ENCODE measurements around the gene DLX6.

Gene DLX6

GRCh38 chr7:96989859-96990317 is 15.5 kb upstream of the DLX6 start:
- no peak for DNase-seq (ENCODE audit: extremely low read depth, low read depth)
- no peak for TF ChIP-seq CTCF (IDR thresholded peaks at IDR 0.05; ENCODE audit: low read depth, low read length)

- DNase-seq (ENCODE audit: extremely low read depth, low read depth) = no peak
- no peak for TF ChIP-seq CTCF (IDR thresholded peaks at IDR 0.05; ENCODE audit: low read depth, low read length)
Observed at GRCh38 chr7:96991546-96992191, 13.7 kb upstream of the DLX6 start.

GRCh38 chr7:96992192-96993005 is 13.0 kb upstream of the DLX6 start:
- no peak for TF ChIP-seq CTCF (IDR thresholded peaks at IDR 0.05; ENCODE audit: low read depth, low read length)
- DNase-seq (ENCODE audit: extremely low read depth, low read depth) = no peak

GRCh38 chr7:96993094-96993865 is 12.1 kb upstream of the DLX6 start:
- no peak for DNase-seq (ENCODE audit: extremely low read depth, low read depth)
- no peak for TF ChIP-seq CTCF (IDR thresholded peaks at IDR 0.05; ENCODE audit: low read depth, low read length)

- TF ChIP-seq CTCF (IDR thresholded peaks at IDR 0.05; ENCODE audit: low read depth, low read length) = no peak
Observed at GRCh38 chr7:96993980-96994379, 11.4 kb upstream of the DLX6 start.

GRCh38 chr7:96995406-96996110 is 9.8 kb upstream of the DLX6 start:
- DNase-seq (ENCODE audit: extremely low read depth, low read depth) = no peak
- no peak for TF ChIP-seq CTCF (IDR thresholded peaks at IDR 0.05; ENCODE audit: low read depth, low read length)

More at GRCh38 chr7:96993980-96994379, 11.4 kb upstream of the DLX6 start:
- no peak for DNase-seq (ENCODE audit: extremely low read depth, low read depth)

All from AG09319 (cell line).